Measurements from ENCODE around the gene CRHR2.

GRCh38 chr7:30694774-30695721 is 12.8 kb upstream of the CRHR2 start:
- TF ChIP-seq CTCF (IDR thresholded peaks at IDR 0.05; ENCODE audit: low read length) (no peak), EZH2phosphoT487 (IDR thresholded peaks at IDR 0.05; ENCODE audit: low read length) (no peak), EZH2 (optimal IDR thresholded peaks at IDR 0.05; ENCODE audit: low read depth, low read length) (no peak)
